CD8-positive, alpha-beta memory T cell (primary cell): ENCODE measurements around the gene BACH2. TPM values are rescaled to one million over a fixed set of nuclear protein-coding genes. Genes with fewer than 3 reads are reported as not detected.

Experiments used
- CTCF ChIA-PET: fragments of 350-600 bp; sonication (Branson Sonifier 250); formaldehyde crosslinking; loops from one replicate; lab custom pipeline; 2021; ENCODE audit warnings: antibody characterized with exemption; lab: Charles Lee
- POLR2A ChIA-PET: fragments of 350-600 bp; sonication (Branson Sonifier 250); formaldehyde crosslinking; loops from one replicate; lab custom pipeline; 2021; ENCODE audit warnings: antibody characterized with exemption; lab: Charles Lee
- DNase-seq, 5 donors: peaks; one replicate each; pipeline versions ENCODE4 v3.0.0 to v3.0.0-alpha.2; 2020 to 2022; ENCODE audit warnings: mixed read lengths in 1 of 5
- H3K27ac ChIP-seq: one replicate; pipeline ENCODE4 v1.7.0; 2013; ENCODE audit warnings: low read depth, mild to moderate bottlenecking, low read length, moderate library complexity
- H3K27me3 ChIP-seq: 2 replicates; pipeline ENCODE4 v1.7.0; 2013; ENCODE audit warnings: low read length, mild to moderate bottlenecking; ENCODE audit not compliant: insufficient read depth, poor library complexity, severe bottlenecking
- H3K36me3 ChIP-seq: 2 replicates; pipeline ENCODE4 v1.7.0; 2013; ENCODE audit warnings: mild to moderate bottlenecking, low read length, moderate library complexity; ENCODE audit not compliant: insufficient read depth
- H3K4me1 ChIP-seq: 2 replicates; pipeline ENCODE4 v1.7.0; 2013; ENCODE audit warnings: mild to moderate bottlenecking, low read length, moderate library complexity; ENCODE audit not compliant: insufficient read depth
- H3K4me3 ChIP-seq: 2 replicates; pipeline ENCODE4 v1.7.0; 2013; ENCODE audit warnings: mild to moderate bottlenecking, low read length
- H3K9me3 ChIP-seq: 2 replicates; pipeline ENCODE4 v1.7.0; 2013; ENCODE audit warnings: mild to moderate bottlenecking, low read length
- H3K27ac Mint-ChIP-seq, 8 donors: one replicate each; pipeline ENCODE4 v1.8.0; 2020 to 2021; ENCODE audit warnings: mixed read lengths in 8 of 8, mild to moderate bottlenecking in 6 of 8, inconsistent platforms in 3 of 8, moderate library complexity in 3 of 8
- H3K27me3 Mint-ChIP-seq, 2 donors: one replicate each; pipeline ENCODE4 v1.8.0; 2020 to 2021; ENCODE audit warnings: mixed read lengths in 2 of 2, mild to moderate bottlenecking in 1 of 2, moderate library complexity in 1 of 2
- H3K36me3 Mint-ChIP-seq, 3 donors: one replicate each; pipeline ENCODE4 v1.8.0; 2020 to 2021; ENCODE audit warnings: mixed read lengths in 3 of 3, inconsistent platforms in 1 of 3, mild to moderate bottlenecking in 1 of 3
- H3K4me1 Mint-ChIP-seq, 3 donors: one replicate each; pipeline ENCODE4 v1.8.0; 2020 to 2021; ENCODE audit warnings: mixed read lengths in 3 of 3, inconsistent platforms in 1 of 3, mild to moderate bottlenecking in 1 of 3
- H3K4me3 Mint-ChIP-seq, 7 donors: one replicate each; pipeline ENCODE4 v1.8.0; 2020 to 2021; ENCODE audit warnings: mixed read lengths in 7 of 7, mild to moderate bottlenecking in 6 of 7, moderate library complexity in 4 of 7, inconsistent platforms in 2 of 7
- H3K9me3 Mint-ChIP-seq, 5 donors: one replicate each; pipeline ENCODE4 v1.8.0; 2020 to 2022; ENCODE audit warnings: mixed read lengths in 5 of 5, mild to moderate bottlenecking in 3 of 5, moderate library complexity in 2 of 5, inconsistent platforms in 1 of 5
- polyA plus RNA-seq: library from polyadenylated mRNA; unstranded; fragments of 300-500 nt; fragmentation: Illumina TruSeq; gene quantifications from one replicate; pipeline ENCODE4 v1.2.3, GENCODE V29; 2021
- total RNA-seq, 2 experiments: library from RNA; stranded (reverse); gene quantifications; one replicate each; pipeline ENCODE4 v1.2.3, GENCODE V29; 2021

The BACH2 gene
- total and polyA plus RNA-seq, 3 experiments from 2014 or later: 7.4 to 41.8 (median 39.9) TPM

DNA sequence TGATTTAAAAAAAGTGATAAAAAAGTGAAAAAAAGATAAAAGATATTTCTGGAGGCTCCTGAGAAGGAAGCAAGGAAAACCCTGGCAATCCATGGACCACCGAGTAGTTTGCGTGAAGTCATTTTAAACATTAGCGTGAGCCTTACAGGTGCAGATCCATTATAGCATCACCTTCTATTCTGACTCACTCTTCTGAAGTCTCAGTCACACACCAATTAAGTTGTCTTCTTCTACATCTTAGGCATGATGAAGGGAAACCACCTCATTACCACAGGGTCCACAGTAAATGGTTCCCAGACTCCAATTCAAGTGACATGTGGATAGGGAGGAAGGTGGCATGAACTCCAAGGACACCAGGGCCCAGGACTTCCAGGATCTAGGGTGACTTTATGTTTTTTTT is 303.2 kb downstream of the BACH2 start:
- CTCF ChIA-PET: no interaction called here
- Mint-ChIP-seq H3K4me3 (no peak overlapping the region), H3K36me3 (peaks cover 0 to 25% (median 12%) of the 10 kb centered on the region in 3 donors), H3K27me3 (no peaks in the 10 kb centered on the region), H3K9me3 (no peaks in the 10 kb centered on the region), H3K27ac (peak overlapping the region in 1 of 8 donors; percentile 24), H3K4me1 (peaks cover 8 to 29% (median 17%) of the 10 kb centered on the region in 3 donors)
- no peaks in the 10 kb centered on the region for H3K9me3 ChIP-seq
- H3K4me3 ChIP-seq: no peak overlapping the region
- POLR2A ChIA-PET: no interaction called here
- H3K36me3 ChIP-seq: no peaks in the 10 kb centered on the region
- no peaks in the 10 kb centered on the region for H3K4me1 ChIP-seq
- no peaks in the 10 kb centered on the region for H3K27me3 ChIP-seq
- no peak overlapping the region for H3K27ac ChIP-seq
- no peak for DNase-seq

DNA sequence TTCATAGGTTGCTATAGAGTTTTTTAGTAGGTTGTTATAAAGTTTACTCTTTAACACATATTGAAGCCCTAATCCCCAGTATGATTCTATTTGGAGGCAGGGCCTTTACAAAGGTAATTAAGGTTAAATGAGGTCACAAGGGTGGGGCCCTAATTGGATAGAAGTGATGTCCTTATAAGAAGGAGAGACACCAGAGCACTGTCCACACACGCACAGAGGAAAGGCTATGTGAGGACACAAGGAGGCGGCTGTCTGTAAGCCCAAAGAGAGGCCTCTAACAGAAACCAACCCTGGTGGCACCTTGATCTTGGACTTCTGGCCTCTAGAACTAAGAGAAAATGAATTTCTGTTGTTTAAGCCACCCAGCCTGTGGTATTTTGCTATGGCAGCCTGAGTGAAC is 303.8 kb downstream of the BACH2 start:
- Mint-ChIP-seq H3K9me3 (no peaks in the 10 kb centered on the region), H3K4me1 (peaks cover 9 to 30% (median 17%) of the 10 kb centered on the region in 3 donors), H3K4me3 (no peak overlapping the region), H3K27ac (no peak overlapping the region), H3K36me3 (peaks cover 0 to 25% (median 12%) of the 10 kb centered on the region in 3 donors), H3K27me3 (no peaks in the 10 kb centered on the region)
- Histone ChIP-seq H3K4me1 (no peaks in the 10 kb centered on the region), H3K27ac (no peak overlapping the region), H3K9me3 (no peaks in the 10 kb centered on the region), H3K4me3 (no peak overlapping the region), H3K27me3 (no peaks in the 10 kb centered on the region), H3K36me3 (no peaks in the 10 kb centered on the region)
- ChIA-PET POLR2A (no interaction called here), CTCF (no interaction called here)
- no peak for DNase-seq

DNA sequence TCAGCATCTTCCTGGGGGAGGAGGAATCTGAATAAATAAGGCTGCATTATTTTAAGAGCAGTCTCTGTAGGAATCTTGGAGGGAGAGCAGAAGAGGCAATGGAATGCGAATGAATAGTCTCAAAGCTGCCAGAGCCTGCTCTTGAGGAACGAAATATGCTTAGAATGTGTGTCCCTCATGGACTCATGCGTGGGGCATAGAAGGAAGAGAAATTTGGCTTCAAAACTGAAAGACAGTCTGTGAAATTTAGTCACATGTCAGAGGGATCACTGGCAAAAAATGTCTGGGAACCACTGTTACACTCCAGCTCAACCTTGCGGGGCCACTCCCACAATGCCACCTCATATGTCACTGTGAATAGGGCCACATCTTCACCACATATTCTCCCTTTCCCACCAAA is 306.9 kb downstream of the BACH2 start:
- Histone ChIP-seq H3K36me3 (no peaks in the 10 kb centered on the region), H3K27ac (no peak overlapping the region), H3K4me1 (no peaks in the 10 kb centered on the region), H3K27me3 (no peaks in the 10 kb centered on the region), H3K4me3 (no peak overlapping the region), H3K9me3 (no peaks in the 10 kb centered on the region)
- Mint-ChIP-seq H3K4me3 (no peak overlapping the region), H3K27me3 (no peaks in the 10 kb centered on the region), H3K9me3 (no peaks in the 10 kb centered on the region), H3K27ac (no peak overlapping the region), H3K4me1 (peaks cover 11 to 40% (median 11%) of the 10 kb centered on the region in 3 donors), H3K36me3 (peaks cover 0 to 26% (median 7%) of the 10 kb centered on the region in 3 donors)
- no peak for DNase-seq
- ChIA-PET POLR2A (no interaction called here), CTCF (interaction anchor here (1.7 kb wide), 1 partner anchor 9 kb away, joined by 5 read pairs; no protein-coding TSS in a partner anchor)

DNA sequence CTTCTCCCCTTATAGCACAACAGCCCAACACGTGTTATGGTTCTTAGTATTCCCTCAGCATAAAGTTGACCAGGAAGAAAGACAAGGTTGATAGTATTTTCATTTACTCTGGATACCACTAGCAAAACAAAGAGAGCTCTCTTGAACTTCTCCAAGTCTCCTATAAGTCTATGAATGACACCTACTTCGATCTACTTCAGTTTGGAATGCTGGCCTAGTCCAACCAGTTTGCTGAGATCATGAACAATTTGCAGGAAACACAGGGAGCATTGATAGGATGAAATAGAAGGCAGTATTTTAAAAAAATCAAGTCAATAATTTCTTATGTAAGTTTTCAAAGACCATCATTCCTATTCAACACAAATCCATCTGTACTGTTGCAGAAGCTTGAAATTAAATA is 308.8 kb downstream of the BACH2 start:
- no peaks in the 10 kb centered on the region for H3K36me3 ChIP-seq
- Mint-ChIP-seq H3K9me3 (no peaks in the 10 kb centered on the region), H3K36me3 (peaks cover 0 to 27% (median 7%) of the 10 kb centered on the region in 3 donors), H3K4me3 (no peak overlapping the region), H3K4me1 (peaks cover 11 to 40% (median 11%) of the 10 kb centered on the region in 3 donors), H3K27me3 (no peaks in the 10 kb centered on the region), H3K27ac (no peak overlapping the region)
- H3K9me3 ChIP-seq: no peaks in the 10 kb centered on the region
- no peak overlapping the region for H3K4me3 ChIP-seq
- POLR2A ChIA-PET: no interaction called here
- H3K27ac ChIP-seq: no peak overlapping the region
- H3K4me1 ChIP-seq: no peaks in the 10 kb centered on the region
- DNase-seq: no peak
- no peaks in the 10 kb centered on the region for H3K27me3 ChIP-seq
- CTCF ChIA-PET: interaction anchor here (1.0 kb wide), 1 partner anchor 11 kb away, joined by 3 read pairs; no protein-coding TSS in a partner anchor

DNA sequence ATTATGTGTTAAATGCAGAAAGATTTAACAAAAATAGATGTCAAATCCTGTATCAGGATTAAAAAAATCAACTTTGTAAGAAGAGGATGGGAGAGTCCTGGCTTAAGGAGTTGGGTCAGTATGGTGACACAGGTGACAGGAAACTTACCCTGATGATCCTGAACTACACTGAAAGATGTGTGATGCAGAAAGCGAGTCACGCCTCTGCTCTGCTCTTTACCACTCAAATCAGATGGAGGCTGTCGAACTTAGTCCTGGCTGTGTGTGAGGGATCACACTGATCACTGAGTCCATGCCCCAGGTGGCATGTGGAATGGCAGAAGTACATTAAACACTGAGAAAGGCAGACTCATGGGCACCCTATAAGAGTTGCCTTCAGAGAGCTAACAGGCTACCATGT is 309.5 kb downstream of the BACH2 start:
- Histone ChIP-seq H3K36me3 (no peaks in the 10 kb centered on the region), H3K4me3 (no peak overlapping the region), H3K9me3 (no peaks in the 10 kb centered on the region), H3K4me1 (no peaks in the 10 kb centered on the region), H3K27ac (no peak overlapping the region), H3K27me3 (no peaks in the 10 kb centered on the region)
- H3K4me3 Mint-ChIP-seq: no peak overlapping the region
- no peaks in the 10 kb centered on the region for H3K27me3 Mint-ChIP-seq
- no peak for DNase-seq
- peak overlapping the region in 1 of 8 donors; percentile 18 for H3K27ac Mint-ChIP-seq
- H3K36me3 Mint-ChIP-seq: peaks cover 0 to 26% (median 7%) of the 10 kb centered on the region in 3 donors
- CTCF ChIA-PET: no interaction called here
- H3K4me1 Mint-ChIP-seq: peaks cover 11 to 40% (median 11%) of the 10 kb centered on the region in 3 donors
- POLR2A ChIA-PET: no interaction called here
- H3K9me3 Mint-ChIP-seq: no peaks in the 10 kb centered on the region

DNA sequence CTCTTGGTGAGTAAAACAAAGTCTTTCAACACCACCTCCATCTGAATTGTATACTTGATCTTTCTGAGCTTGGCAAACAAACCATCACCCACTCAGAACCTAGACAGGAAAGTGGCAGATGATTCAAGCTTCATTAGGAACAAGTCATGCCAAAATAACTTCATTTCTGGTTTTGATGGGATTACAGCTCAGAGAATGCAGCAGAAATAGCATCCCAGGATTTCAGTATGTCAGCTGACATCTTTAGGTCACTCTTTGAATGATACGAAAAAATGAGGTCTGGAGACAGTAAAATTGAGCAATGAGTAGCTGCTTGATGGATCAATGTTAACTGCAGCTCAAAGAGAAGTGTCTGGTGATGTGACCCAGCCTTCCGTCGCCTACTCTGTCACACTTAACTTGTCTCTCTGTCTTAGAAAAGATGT is 310.0 kb downstream of the BACH2 start:
- Mint-ChIP-seq H3K9me3 (no peaks in the 10 kb centered on the region), H3K36me3 (peaks cover 0 to 28% (median 6%) of the 10 kb centered on the region in 3 donors), H3K27ac (no peak overlapping the region), H3K4me3 (no peak overlapping the region), H3K4me1 (peaks cover 11 to 44% (median 14%) of the 10 kb centered on the region in 3 donors), H3K27me3 (no peaks in the 10 kb centered on the region)
- ChIA-PET POLR2A (interaction anchor here (0.6 kb wide), 1 partner anchor 442 kb away, joined by 6 read pairs; no protein-coding TSS in a partner anchor), CTCF (interaction anchor here (1.3 kb wide), 1 partner anchor 20 kb away, joined by 3 read pairs; no protein-coding TSS in a partner anchor)
- Histone ChIP-seq H3K9me3 (no peaks in the 10 kb centered on the region), H3K27ac (no peak overlapping the region), H3K4me1 (no peaks in the 10 kb centered on the region), H3K36me3 (no peaks in the 10 kb centered on the region), H3K27me3 (no peaks in the 10 kb centered on the region), H3K4me3 (no peak overlapping the region)
- no peak for DNase-seq

DNA sequence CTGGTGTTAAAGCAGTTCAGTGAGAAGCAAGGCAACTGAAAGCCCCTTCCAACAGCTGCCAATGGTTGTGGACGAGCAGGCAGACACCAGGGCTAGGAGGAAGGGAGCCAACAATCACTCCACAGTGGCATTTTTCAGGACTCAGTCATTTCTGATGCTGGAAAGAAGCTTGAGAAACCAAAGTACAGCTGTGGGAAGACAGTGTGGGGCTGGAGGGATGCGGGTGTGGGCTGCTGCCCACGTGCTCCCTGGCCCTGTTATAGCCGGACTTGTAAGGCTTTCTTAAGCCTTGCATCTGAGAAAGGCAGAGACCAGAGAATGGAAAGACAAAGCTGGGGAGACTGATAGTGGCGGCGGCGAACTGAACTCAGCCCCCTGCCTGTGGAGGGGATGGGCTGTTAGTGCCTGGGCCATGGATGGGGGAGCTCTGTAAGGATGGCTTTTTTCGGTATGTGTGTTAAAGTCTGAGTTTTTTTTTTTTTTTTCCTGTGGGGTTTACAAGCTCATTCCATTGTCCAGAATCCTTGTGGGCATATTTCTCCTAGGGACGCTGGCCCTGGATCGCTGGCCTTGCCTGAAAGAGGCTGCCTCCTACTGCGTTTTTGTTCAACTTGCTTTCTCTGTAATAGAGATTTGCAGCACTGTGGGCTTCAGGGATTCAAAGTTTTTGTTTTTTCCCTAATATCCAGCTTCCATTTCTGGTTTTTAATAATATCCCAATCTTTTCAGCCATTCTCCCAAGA is 310.7 kb downstream of the BACH2 start:
- Histone ChIP-seq H3K4me3 (no peak overlapping the region), H3K36me3 (no peaks in the 10 kb centered on the region), H3K27me3 (no peaks in the 10 kb centered on the region), H3K9me3 (no peaks in the 10 kb centered on the region), H3K4me1 (no peaks in the 10 kb centered on the region), H3K27ac (no peak overlapping the region)
- no peaks in the 10 kb centered on the region for H3K27me3 Mint-ChIP-seq
- H3K9me3 Mint-ChIP-seq: no peaks in the 10 kb centered on the region
- DNase-seq: no peak
- H3K4me1 Mint-ChIP-seq: peaks cover 8 to 49% (median 13%) of the 10 kb centered on the region in 3 donors
- H3K4me3 Mint-ChIP-seq: no peak overlapping the region
- ChIA-PET POLR2A (interaction anchor here (0.6 kb wide), 1 partner anchor 443 kb away, joined by 6 read pairs; no protein-coding TSS in a partner anchor), CTCF (interaction anchor here (0.7 to 1.3 kb wide), 3 partner anchors 19 to 119 kb away, joined by 3 to 4 read pairs (median 3); no protein-coding TSS in a partner anchor)
- H3K36me3 Mint-ChIP-seq: peaks cover 0 to 29% (median 6%) of the 10 kb centered on the region in 3 donors
- H3K27ac Mint-ChIP-seq: peak overlapping the region in 1 of 8 donors; percentile 14
